Uterus (tissue), 4 donors: Measurements from ENCODE around the gene KLHL7. TPM values are rescaled to one million over a fixed set of nuclear protein-coding genes. Genes with fewer than 3 reads are reported as not detected.
"Not testable (repeated sequence)": the region's sequence is repeated elsewhere in the genome, so short reads cannot be mapped to it uniquely, and the experiment has no call there.

Experiments used
- DNase-seq, 2 donors: peaks; one replicate each; pipeline ENCODE4 v3.0.0-alpha.2; 2019 to 2020
- H3K27ac ChIP-seq, 2 donors: fragments of 200-600 bp; sonication (generic); 1 replicate in 1 of 2; 2 replicates in 1 of 2; pipeline ENCODE4 v1.5.1; 2016 to 2018
- H3K27me3 ChIP-seq, 2 donors: fragments of 200-600 bp; sonication (generic); one replicate each; pipeline ENCODE4 v1.5.1; 2018 to 2019; ENCODE audit warnings: control low read depth in 1 of 2
- H3K36me3 ChIP-seq, 2 donors: fragments of 200-600 bp; sonication (generic); one replicate each; pipeline ENCODE4 v1.5.1; 2019; ENCODE audit warnings: control low read depth in 1 of 2
- H3K4me1 ChIP-seq, 2 donors: fragments of 200-600 bp; sonication (generic); one replicate each; pipeline ENCODE4 v1.5.1; 2018 to 2019; ENCODE audit warnings: control low read depth in 1 of 2
- H3K4me3 ChIP-seq, 2 donors: fragments of 200-600 bp; sonication (generic); 1 replicate in 1 of 2; 2 replicates in 1 of 2; pipeline ENCODE4 v1.5.1; 2018 to 2019; ENCODE audit warnings: mild to moderate bottlenecking in 1 of 2
- H3K9me3 ChIP-seq, 2 donors: fragments of 200-600 bp; sonication (generic); one replicate each; pipeline ENCODE4 v1.5.1; 2019; ENCODE audit warnings: control low read depth in 1 of 2
- CTCF ChIP-seq, 4 experiments: fragments of 200-600 bp in 2 of 4; fragments of 450-650 bp in 2 of 4; sonication (generic) in 2 of 4; IDR thresholded peaks; one replicate each; pipeline ENCODE4 v1.5.1; 2016 to 2019; ENCODE audit warnings: antibody characterized with exemption in 4 of 4, mild to moderate bottlenecking in 2 of 4, moderate library complexity in 1 of 4
- POLR2A ChIP-seq, 2 donors: fragments of 450-650 bp; IDR thresholded peaks; one replicate each; pipeline ENCODE4 v1.6.1; 2016; ENCODE audit warnings: antibody characterized with exemption in 2 of 2, mild to moderate bottlenecking in 1 of 2, moderate library complexity in 1 of 2
- intact Hi-C: fragments of 100-400 bp; cut with DNase I; formaldehyde crosslinking; loops from one replicate; pipeline ENCODE4 v1.15.1; 2023; ENCODE audit warnings: low total_unique reads
- total RNA-seq, 4 donors: library from RNA; depleted of rRNA in 3 of 4; stranded (reverse); fragments of >200 nt in 3 of 4; gene quantifications; one replicate each; pipeline versions ENCODE4 v1.1.0 to v1.2.4, GENCODE V29; 2014 to 2023
- donor health status: DM: yes; HTN: yes; CAD: no.

Gene KLHL7
- total RNA-seq, 4 donors from 2014 or later: 12.0 to 136 (median 45.1) TPM

GRCh38 chr7:23123465-23123864, 17.9 kb downstream of the KLHL7 start:
- no peak for TF ChIP-seq POLR2A (IDR thresholded peaks at IDR 0.05)
- TF ChIP-seq CTCF (IDR thresholded peaks at IDR 0.05): no peak
- Histone ChIP-seq H3K9me3 (no peaks in the 10 kb centered on the region), H3K4me1 (peaks cover 0 to 3% of the 10 kb centered on the region in 2 donors), H3K27me3 (no peaks in the 10 kb centered on the region), H3K27ac (no peak overlapping the region), H3K36me3 (no peaks in the 10 kb centered on the region), H3K4me3 (no peak overlapping the region)
- DNase-seq: no peak
- intact Hi-C loops: no loop called here

- Histone ChIP-seq H3K36me3 (no peaks in the 10 kb centered on the region), H3K4me1 (no peaks in the 10 kb centered on the region), H3K9me3 (no peaks in the 10 kb centered on the region), H3K27ac (no peak overlapping the region), H3K4me3 (no peak overlapping the region), H3K27me3 (no peaks in the 10 kb centered on the region)
- no peak for DNase-seq
- intact Hi-C loops: no loop called here
- TF ChIP-seq POLR2A (IDR thresholded peaks at IDR 0.05): no peak
- TF ChIP-seq CTCF (IDR thresholded peaks at IDR 0.05): no peak
These were observed 23.5 kb downstream of the KLHL7 start for GRCh38 chr7:23129036-23129435.

- intact Hi-C loops, H3K36me3 ChIP-seq, H3K27ac ChIP-seq, H3K4me1 ChIP-seq, DNase-seq, H3K4me3 ChIP-seq, H3K27me3 ChIP-seq, H3K9me3 ChIP-seq: not testable (repeated sequence)
These were observed 26.2 kb downstream of the KLHL7 start for GRCh38 chr7:23131799-23132198.

- no peaks in the 10 kb centered on the region for H3K9me3 ChIP-seq
- TF ChIP-seq POLR2A (IDR thresholded peaks at IDR 0.05): no peak
- TF ChIP-seq CTCF (IDR thresholded peaks at IDR 0.05): no peak
- H3K27ac ChIP-seq: no peak overlapping the region
- intact Hi-C loops: no loop called here
- H3K4me3 ChIP-seq: no peak overlapping the region
- DNase-seq: no peak
- H3K27me3 ChIP-seq: no peaks in the 10 kb centered on the region
- H3K36me3 ChIP-seq: no peaks in the 10 kb centered on the region
- H3K4me1 ChIP-seq: no peaks in the 10 kb centered on the region
These were observed 28.2 kb downstream of the KLHL7 start for GRCh38 chr7:23133797-23134196.

GRCh38 chr7:23135755-23136154, 30.2 kb downstream of the KLHL7 start:
- Histone ChIP-seq H3K36me3 (no peaks in the 10 kb centered on the region), H3K4me3 (no peak overlapping the region), H3K9me3 (no peaks in the 10 kb centered on the region), H3K4me1 (no peaks in the 10 kb centered on the region), H3K27ac (no peak overlapping the region), H3K27me3 (no peaks in the 10 kb centered on the region)
- TF ChIP-seq CTCF (IDR thresholded peaks at IDR 0.05): no peak
- TF ChIP-seq POLR2A (IDR thresholded peaks at IDR 0.05): no peak
- no peak for DNase-seq
- intact Hi-C loops: no loop called here

GRCh38 chr7:23136216-23136615, 30.6 kb downstream of the KLHL7 start:
- TF ChIP-seq CTCF (IDR thresholded peaks at IDR 0.05) (no peak), POLR2A (IDR thresholded peaks at IDR 0.05) (no peak)
- intact Hi-C loops: no loop called here
- no peaks in the 10 kb centered on the region for H3K9me3 ChIP-seq
- DNase-seq: no peak
- no peak overlapping the region for H3K27ac ChIP-seq
- no peaks in the 10 kb centered on the region for H3K4me1 ChIP-seq
- no peaks in the 10 kb centered on the region for H3K36me3 ChIP-seq
- H3K27me3 ChIP-seq: no peaks in the 10 kb centered on the region
- H3K4me3 ChIP-seq: no peak overlapping the region
